B cell (primary cell): ENCODE data around the gene DNAJB8. TPM values are rescaled to one million over a fixed set of nuclear protein-coding genes. Genes with fewer than 3 reads are reported as not detected.

Experiments
- ATAC-seq: fragments of 200-7000 bp; cut with Tn5 transposase; one replicate; pipeline ENCODE4 v1.10.0; 2021; ENCODE audit warnings: low read depth, mild to moderate bottlenecking, moderate number of reproducible peaks, moderate library complexity
- CTCF ChIA-PET: fragments of 350-600 bp; sonication (Branson Sonifier 250); formaldehyde crosslinking; loops from one replicate; lab custom pipeline; 2021; ENCODE audit warnings: antibody characterized with exemption, inconsistent platforms; lab: Charles Lee
- POLR2A ChIA-PET: fragments of 350-600 bp; sonication (Branson Sonifier 250); formaldehyde crosslinking; loops from one replicate; lab custom pipeline; 2021; ENCODE audit warnings: antibody characterized with exemption; lab: Charles Lee
- DNase-seq: peaks from one replicate; pipeline ENCODE4 v3.0.0; 2013
- H2AFZ ChIP-seq: 2 replicates; pipeline ENCODE4 v1.6.1; 2012; ENCODE audit warnings: mild to moderate bottlenecking, low read depth, low read length; ENCODE audit not compliant: insufficient read depth, poor library complexity, severe bottlenecking
- H3K27ac ChIP-seq, 2 donors: 1 replicate in 1 of 2; 2 replicates in 1 of 2; pipeline ENCODE4 v1.5.1; 2012 to 2013; ENCODE audit warnings: low read length in 2 of 2, mild to moderate bottlenecking in 2 of 2, moderate library complexity in 1 of 2
- H3K27me3 ChIP-seq, 4 experiments: fragments of 200-600 bp in 1 of 4; sonication (generic) in 1 of 4; replicated peaks in 1 of 4; 1 replicate in 2 of 4; 2 replicates in 2 of 4; pipeline versions ENCODE4 v1.6.1 to v1.7.0; 2013 to 2016; ENCODE audit warnings: low read length in 3 of 4, mild to moderate bottlenecking in 2 of 4, mixed read lengths in 1 of 4, moderate library complexity in 1 of 4; ENCODE audit not compliant: insufficient read depth in 4 of 4, control insufficient read depth in 3 of 4; ENCODE audit errors: control extremely low read depth in 1 of 4
- H3K36me3 ChIP-seq, 2 experiments: replicated peaks in 1 of 2; 1 replicate in 1 of 2; 2 replicates in 1 of 2; pipeline versions ENCODE4 v1.6.1 to v1.7.1; 2013; ENCODE audit warnings: low read length in 1 of 2; ENCODE audit not compliant: insufficient read depth in 2 of 2, control insufficient read depth in 1 of 2; ENCODE audit errors: control extremely low read depth in 1 of 2, extremely low read depth in 1 of 2
- H3K4me1 ChIP-seq, 2 donors: fragments of 200-600 bp in 1 of 2; sonication (generic) in 1 of 2; 1 replicate in 1 of 2; 2 replicates in 1 of 2; pipeline versions ENCODE4 v1.5.1 to v1.6.1; 2013 to 2017; ENCODE audit warnings: low read length in 2 of 2; ENCODE audit not compliant: control insufficient read depth in 2 of 2, insufficient read depth in 2 of 2
- H3K4me2 ChIP-seq: replicated peaks from 2 replicates; pipeline ENCODE3; 2012; ENCODE audit warnings: mild to moderate bottlenecking, low read depth, low read length; ENCODE audit not compliant: poor library complexity, severe bottlenecking
- H3K4me3 ChIP-seq, 5 experiments: fragments of 200-600 bp in 1 of 5; sonication (generic) in 1 of 5; 1 replicate in 3 of 5; 2 replicates in 2 of 5; pipeline versions ENCODE4 v1.5.1 to v1.7.0; 2011 to 2016; ENCODE audit warnings: low read length in 4 of 5, mild to moderate bottlenecking in 4 of 5, low read depth in 2 of 5, control low read depth in 1 of 5, moderate library complexity in 1 of 5; ENCODE audit not compliant: insufficient read depth in 1 of 5; ENCODE audit errors: control extremely low read depth in 1 of 5, extremely low read depth in 1 of 5
- H3K79me2 ChIP-seq: fragments of 200-600 bp; sonication (generic); one replicate; pipeline ENCODE4 v1.6.0; 2016; ENCODE audit warnings: low read length; ENCODE audit not compliant: control insufficient read depth, insufficient read depth
- H3K9ac ChIP-seq: fragments of 200-600 bp; sonication (generic); 2 replicates; pipeline ENCODE4 v1.6.1; 2017; ENCODE audit warnings: mild to moderate bottlenecking, low read length, moderate library complexity
- H3K9me3 ChIP-seq, 3 donors: one replicate each; pipeline versions ENCODE4 v1.6.1 to v1.7.1; 2013; ENCODE audit warnings: low read length in 2 of 3; ENCODE audit not compliant: control insufficient read depth in 2 of 3, insufficient read depth in 1 of 3; ENCODE audit errors: control extremely low read depth in 1 of 3
- H4K20me1 ChIP-seq: 2 replicates; pipeline ENCODE4 v1.6.0; 2012; ENCODE audit warnings: mild to moderate bottlenecking, low read length; ENCODE audit not compliant: insufficient read depth, control insufficient read depth, poor library complexity, severe bottlenecking
- H3K27ac Mint-ChIP-seq: one replicate; pipeline ENCODE4 v1.8.0; 2021; ENCODE audit warnings: mixed read lengths
- H3K27me3 Mint-ChIP-seq: one replicate; pipeline ENCODE4 v1.8.0; 2021; ENCODE audit warnings: mixed read lengths
- H3K4me1 Mint-ChIP-seq: one replicate; pipeline ENCODE4 v1.8.0; 2021; ENCODE audit warnings: mixed read lengths
- H3K4me3 Mint-ChIP-seq: one replicate; pipeline ENCODE4 v1.8.0; 2021; ENCODE audit warnings: mixed read lengths
- H3K9me3 Mint-ChIP-seq: one replicate; pipeline ENCODE4 v1.8.0; 2022; ENCODE audit warnings: mixed read lengths; ENCODE audit not compliant: insufficient read depth
- EZH2 ChIP-seq: IDR thresholded peaks from 2 replicates; pipeline ENCODE4 v1.6.1; 2012; ENCODE audit warnings: borderline replicate concordance, low read depth, mild to moderate bottlenecking, moderate library complexity, low read length; ENCODE audit not compliant: insufficient read depth, poor library complexity, severe bottlenecking
- WGBS: methylation state at CpG from one replicate; pipeline ENCODE4 v1.1.5; 2013; ENCODE audit warnings: missing lambda C conversion rate; ENCODE audit not compliant: insufficient coverage; 5-methylcytosine and 5-hydroxymethylcytosine counted together
- intact Hi-C: fragments of 100-400 bp; cut with micrococcal nuclease; formaldehyde crosslinking; loops from one replicate; pipeline ENCODE4 v1.10.0; 2022
- polyA plus RNA-seq: library from polyadenylated mRNA; depleted of rRNA; stranded (reverse); fragments of >200 nt; gene quantifications from 2 replicates; pipeline ENCODE4 v1.2.3, GENCODE V29; 2012
- total RNA-seq, 2 donors: library from RNA; stranded (reverse); fragments of 120-200 nt in 1 of 2; gene quantifications; 1 replicate in 1 of 2; 2 replicates in 1 of 2; pipeline versions ENCODE4 v1.2.3 to v1.2.4, GENCODE V29; 2013 to 2022
- TF ChIP-seq, protein P1 (sequence below): fragments of 200-600 bp; IDR thresholded peaks from one replicate; pipeline ENCODE4 v1.8.0; 2022; ENCODE audit warnings: antibody characterized with exemption, mild to moderate bottlenecking

The DNAJB8 gene
- total and polyA plus RNA-seq, 2 donors (not counting 1 experiment from before 2014, with no cell fraction given), result not detected

DNA sequence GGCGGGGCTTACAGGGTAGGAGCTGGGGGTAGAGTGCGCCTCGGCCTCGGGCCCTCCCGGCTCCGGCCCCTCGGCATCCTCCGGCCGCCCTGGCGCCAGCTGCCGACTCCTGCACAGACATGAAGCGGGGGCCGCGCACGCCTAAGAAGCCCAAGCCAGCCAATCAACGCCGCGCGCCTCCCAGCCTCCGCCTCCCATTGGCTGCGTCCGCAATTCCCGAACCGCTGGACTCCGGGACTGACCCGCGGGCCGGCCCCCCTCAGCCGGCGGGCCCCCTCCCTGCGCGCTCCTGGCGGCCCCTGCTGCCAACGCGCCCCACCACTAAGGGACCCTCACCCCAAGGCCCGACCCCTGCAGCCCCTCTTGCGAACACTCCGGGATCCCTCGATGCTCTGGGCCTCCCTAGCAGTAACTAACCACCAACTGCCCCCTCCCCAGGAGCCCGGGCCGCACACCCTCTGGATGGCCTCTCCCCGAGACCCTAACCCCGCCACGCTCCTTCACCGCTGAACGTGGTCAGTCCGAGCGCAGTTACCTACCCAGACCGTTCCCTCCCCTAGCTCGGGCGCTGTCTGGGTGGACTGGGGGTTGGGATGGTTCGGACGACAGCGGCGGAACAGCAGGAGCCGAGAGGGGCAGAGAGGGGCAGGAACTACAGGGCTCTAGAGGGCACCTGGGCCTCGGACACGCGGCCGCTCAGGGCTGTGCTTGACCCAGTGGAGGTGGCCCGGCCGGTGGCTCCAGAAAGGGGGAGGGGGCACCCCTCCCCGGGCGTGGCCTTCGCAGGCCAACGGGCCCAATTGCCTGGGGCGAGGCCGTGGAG lies 21.3 kb upstream of the DNAJB8 start:
- Histone ChIP-seq H3K27ac (no peak overlapping the region), H3K79me2 (no peaks in the 10 kb centered on the region), H3K4me2 (peak overlapping the region; percentile 94), H3K4me3 (peak overlapping the region in 4 of 5 experiments; percentile 12 to 67 (median 50)), H3K36me3 (no peaks in the 10 kb centered on the region), H3K9ac (peak overlapping the region; percentile 61), H3K4me1 (peaks cover 69 to 78% of the 10 kb centered on the region in 2 donors), H3K9me3 (peaks cover 0 to 41% (median 0%) of the 10 kb centered on the region in 3 donors), H4K20me1 (no peaks in the 10 kb centered on the region), H2AFZ (peak overlapping the region; percentile 59), H3K27me3 (peaks cover 0 to 93% (median 50%) of the 10 kb centered on the region in 4 experiments)
- H3K4me3 Mint-ChIP-seq, result peak overlapping the region; percentile 88
- peaks cover 53% of the 10 kb centered on the region for H3K4me1 Mint-ChIP-seq
- H3K27ac Mint-ChIP-seq, result no peak overlapping the region
- no peak for TF ChIP-seq EZH2
- TF ChIP-seq, protein P1, sequence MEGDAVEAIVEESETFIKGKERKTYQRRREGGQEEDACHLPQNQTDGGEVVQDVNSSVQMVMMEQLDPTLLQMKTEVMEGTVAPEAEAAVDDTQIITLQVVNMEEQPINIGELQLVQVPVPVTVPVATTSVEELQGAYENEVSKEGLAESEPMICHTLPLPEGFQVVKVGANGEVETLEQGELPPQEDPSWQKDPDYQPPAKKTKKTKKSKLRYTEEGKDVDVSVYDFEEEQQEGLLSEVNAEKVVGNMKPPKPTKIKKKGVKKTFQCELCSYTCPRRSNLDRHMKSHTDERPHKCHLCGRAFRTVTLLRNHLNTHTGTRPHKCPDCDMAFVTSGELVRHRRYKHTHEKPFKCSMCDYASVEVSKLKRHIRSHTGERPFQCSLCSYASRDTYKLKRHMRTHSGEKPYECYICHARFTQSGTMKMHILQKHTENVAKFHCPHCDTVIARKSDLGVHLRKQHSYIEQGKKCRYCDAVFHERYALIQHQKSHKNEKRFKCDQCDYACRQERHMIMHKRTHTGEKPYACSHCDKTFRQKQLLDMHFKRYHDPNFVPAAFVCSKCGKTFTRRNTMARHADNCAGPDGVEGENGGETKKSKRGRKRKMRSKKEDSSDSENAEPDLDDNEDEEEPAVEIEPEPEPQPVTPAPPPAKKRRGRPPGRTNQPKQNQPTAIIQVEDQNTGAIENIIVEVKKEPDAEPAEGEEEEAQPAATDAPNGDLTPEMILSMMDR, result no peak
- DNase-seq (peak; percentile 41), ATAC-seq (no peak)
- H3K27me3 Mint-ChIP-seq, result peaks cover 47% of the 10 kb centered on the region
- POLR2A ChIA-PET, result interaction anchor here (0.6 kb wide), 1 partner anchor 58 kb away, joined by 4 read pairs; no protein-coding TSS in a partner anchor
- CTCF ChIA-PET, result no interaction called here
- WGBS, result 2% methylated on average over 61 of the region's 68 CpGs
- intact Hi-C loops, result no loop called here
- H3K9me3 Mint-ChIP-seq, result no peaks in the 10 kb centered on the region

DNA sequence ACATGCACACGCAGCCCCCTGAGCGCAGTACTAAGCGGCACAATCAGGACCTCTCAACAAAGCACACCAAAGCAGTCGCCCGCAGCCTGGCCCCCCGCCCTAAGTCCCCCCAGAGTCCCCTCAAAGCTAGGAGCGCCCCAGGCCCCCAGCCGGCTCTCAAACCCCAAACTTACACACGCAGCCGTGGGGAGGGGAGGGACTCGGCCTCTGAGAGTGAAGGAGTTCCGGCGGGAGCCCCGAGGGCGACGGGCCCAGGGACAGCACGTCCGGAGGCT lies 20.8 kb upstream of the DNAJB8 start:
- no peak overlapping the region for H3K27ac Mint-ChIP-seq
- peaks cover 0 to 96% (median 51%) of the 10 kb centered on the region in 4 experiments for H3K27me3 ChIP-seq
- H3K27ac ChIP-seq, result no peak overlapping the region
- H3K27me3 Mint-ChIP-seq, result peaks cover 50% of the 10 kb centered on the region
- ChIA-PET POLR2A (interaction anchor here (0.6 kb wide), 1 partner anchor 58 kb away, joined by 4 read pairs; no protein-coding TSS in a partner anchor), CTCF (no interaction called here)
- peaks cover 56% of the 10 kb centered on the region for H3K4me1 Mint-ChIP-seq
- DNase-seq (peak; percentile 53), ATAC-seq (no peak)
- intact Hi-C loops, result no loop called here
- H3K4me3 Mint-ChIP-seq, result peak overlapping the region; percentile 88
- WGBS, result 0% methylated on average over 13 of the region's 18 CpGs
- H3K79me2 ChIP-seq, result no peaks in the 10 kb centered on the region
- H4K20me1 ChIP-seq, result no peaks in the 10 kb centered on the region
- peak overlapping the region; percentile 59 for H2AFZ ChIP-seq
- peaks cover 0 to 41% (median 0%) of the 10 kb centered on the region in 3 donors for H3K9me3 ChIP-seq
- H3K9ac ChIP-seq, result peak overlapping the region; percentile 61
- H3K9me3 Mint-ChIP-seq, result no peaks in the 10 kb centered on the region
- peak overlapping the region in 4 of 5 experiments; percentile 12 to 67 (median 50) for H3K4me3 ChIP-seq
- H3K36me3 ChIP-seq, result no peaks in the 10 kb centered on the region
- peak overlapping the region; percentile 94 for H3K4me2 ChIP-seq
- TF ChIP-seq EZH2, result no peak
- TF ChIP-seq, protein P1, result no peak
- H3K4me1 ChIP-seq, result peaks cover 70 to 72% of the 10 kb centered on the region in 2 donors
